Activated CD4-positive, CD25-positive, alpha-beta regulatory T cell (primary cell): Measurements from ENCODE around the gene DBET.
"Not testable (repeated sequence)": the region's sequence is repeated elsewhere in the genome, so short reads cannot be mapped to it uniquely, and the experiment has no call there.

Source experiments
- DNase-seq, 4 experiments: peaks; one replicate each; lab custom pipeline; 2025; lab: John Stamatoyannopoulos, UW

The DBET gene

GRCh38 chr4:190049378-190050239 is 14.7 kb upstream of the DBET start:
- DNase-seq: not testable (repeated sequence)

- DNase-seq: not testable (repeated sequence)
Measured at GRCh38 chr4:190058997-190059396, 5.3 kb upstream of the DBET start.

GRCh38 chr4:190064805-190065204 is 503 bp downstream of the DBET start:
- DNase-seq: not testable (repeated sequence)

GRCh38 chr4:190068351-190068750 is 4.0 kb downstream of the DBET start:
- DNase-seq: not testable (repeated sequence)

- DNase-seq: not testable (repeated sequence)
Measured at GRCh38 chr4:190093052-190093451, 28.8 kb downstream of the DBET start.

GRCh38 chr4:190094031-190094430 is 29.7 kb downstream of the DBET start:
- not testable (repeated sequence) for DNase-seq

- DNase-seq: not testable (repeated sequence)
Measured at GRCh38 chr4:190095335-190095734, 31.0 kb downstream of the DBET start.

- DNase-seq: not testable (repeated sequence)
Measured at GRCh38 chr4:190099605-190100004, 35.3 kb downstream of the DBET start.

GRCh38 chr4:190101525-190101924 is 37.2 kb downstream of the DBET start:
- DNase-seq: not testable (repeated sequence)

- DNase-seq: not testable (repeated sequence)
Measured at GRCh38 chr4:190106191-190106590, 41.9 kb downstream of the DBET start.

- DNase-seq: not testable (repeated sequence)
Measured at GRCh38 chr4:190106611-190107480, 42.5 kb downstream of the DBET start.

GRCh38 chr4:190107766-190108485 is 43.6 kb downstream of the DBET start:
- DNase-seq: not testable (repeated sequence)

GRCh38 chr4:190108756-190109155 is 44.5 kb downstream of the DBET start:
- DNase-seq: not testable (repeated sequence)

GRCh38 chr4:190109390-190110011 is 45.2 kb downstream of the DBET start:
- DNase-seq: not testable (repeated sequence)

- not testable (repeated sequence) for DNase-seq
Measured at GRCh38 chr4:190110033-190110432, 45.7 kb downstream of the DBET start.

- not testable (repeated sequence) for DNase-seq
Measured at GRCh38 chr4:190110570-190111295, 46.4 kb downstream of the DBET start.

- DNase-seq: not testable (repeated sequence)
Measured at GRCh38 chr4:190112879-190113278, 48.6 kb downstream of the DBET start.

- DNase-seq: not testable (repeated sequence)
Measured at GRCh38 chr4:190114991-190115390, 50.7 kb downstream of the DBET start.
